ENCODE results near the gene SLC25A51.

Gene SLC25A51

DNA sequence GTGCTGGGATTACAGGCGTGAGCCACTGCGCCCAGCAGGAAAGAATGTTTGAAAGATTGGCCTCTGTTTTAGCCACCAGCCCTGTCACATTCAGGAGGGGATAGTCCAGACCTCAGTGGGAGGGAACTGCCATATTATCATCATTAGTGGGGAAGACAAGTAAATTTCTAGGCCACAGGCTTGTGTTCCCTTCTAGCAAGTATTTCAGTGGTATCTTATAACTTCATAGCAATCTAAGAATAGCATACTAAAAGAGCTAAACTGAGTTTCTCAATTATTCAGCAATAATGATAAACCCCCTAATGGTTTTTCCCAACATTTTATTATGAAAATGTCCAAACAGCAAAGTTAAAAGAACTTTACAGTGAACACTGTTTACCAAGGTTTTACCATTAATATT, 30.0 kb downstream of the SLC25A51 start:
- TF ChIP-seq, protein P1, sequence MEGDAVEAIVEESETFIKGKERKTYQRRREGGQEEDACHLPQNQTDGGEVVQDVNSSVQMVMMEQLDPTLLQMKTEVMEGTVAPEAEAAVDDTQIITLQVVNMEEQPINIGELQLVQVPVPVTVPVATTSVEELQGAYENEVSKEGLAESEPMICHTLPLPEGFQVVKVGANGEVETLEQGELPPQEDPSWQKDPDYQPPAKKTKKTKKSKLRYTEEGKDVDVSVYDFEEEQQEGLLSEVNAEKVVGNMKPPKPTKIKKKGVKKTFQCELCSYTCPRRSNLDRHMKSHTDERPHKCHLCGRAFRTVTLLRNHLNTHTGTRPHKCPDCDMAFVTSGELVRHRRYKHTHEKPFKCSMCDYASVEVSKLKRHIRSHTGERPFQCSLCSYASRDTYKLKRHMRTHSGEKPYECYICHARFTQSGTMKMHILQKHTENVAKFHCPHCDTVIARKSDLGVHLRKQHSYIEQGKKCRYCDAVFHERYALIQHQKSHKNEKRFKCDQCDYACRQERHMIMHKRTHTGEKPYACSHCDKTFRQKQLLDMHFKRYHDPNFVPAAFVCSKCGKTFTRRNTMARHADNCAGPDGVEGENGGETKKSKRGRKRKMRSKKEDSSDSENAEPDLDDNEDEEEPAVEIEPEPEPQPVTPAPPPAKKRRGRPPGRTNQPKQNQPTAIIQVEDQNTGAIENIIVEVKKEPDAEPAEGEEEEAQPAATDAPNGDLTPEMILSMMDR (IDR thresholded peaks at IDR 0.05; ENCODE audit: extremely low read depth, insufficient read depth, missing control alignments) = no peak
- in situ Hi-C loops (cut with MboI; ENCODE audit: low pct_unique_long_range_greater_than_20kb, low sequenced_read_pairs, unreplicated experiment) = loop anchor here (25.0 kb wide), 1 partner anchor 387 kb away; the partner anchor contains the start of gene POLR1E
- DNase-seq (ENCODE audit: low spot score) = no peak

GRCh38 chr9:37870799-37871176, 33.1 kb downstream of the SLC25A51 start:
- TF ChIP-seq, protein P1 (IDR thresholded peaks at IDR 0.05; ENCODE audit: extremely low read depth, insufficient read depth, missing control alignments) = no peak
- no peak for DNase-seq (ENCODE audit: low spot score)
- in situ Hi-C loops (cut with MboI; ENCODE audit: low pct_unique_long_range_greater_than_20kb, low sequenced_read_pairs, unreplicated experiment) = loop anchor here (25.0 kb wide), 1 partner anchor 383 kb away; the partner anchor contains the start of gene POLR1E

GRCh38 chr9:37870081-37870798, 33.7 kb downstream of the SLC25A51 start:
- no peak for DNase-seq (ENCODE audit: low spot score)
- in situ Hi-C loops (cut with MboI; ENCODE audit: low pct_unique_long_range_greater_than_20kb, low sequenced_read_pairs, unreplicated experiment) = loop anchor here (25.0 kb wide), 1 partner anchor 383 kb away; the partner anchor contains the start of gene POLR1E
- TF ChIP-seq, protein P1 (IDR thresholded peaks at IDR 0.05; ENCODE audit: extremely low read depth, insufficient read depth, missing control alignments) = no peak

DNA sequence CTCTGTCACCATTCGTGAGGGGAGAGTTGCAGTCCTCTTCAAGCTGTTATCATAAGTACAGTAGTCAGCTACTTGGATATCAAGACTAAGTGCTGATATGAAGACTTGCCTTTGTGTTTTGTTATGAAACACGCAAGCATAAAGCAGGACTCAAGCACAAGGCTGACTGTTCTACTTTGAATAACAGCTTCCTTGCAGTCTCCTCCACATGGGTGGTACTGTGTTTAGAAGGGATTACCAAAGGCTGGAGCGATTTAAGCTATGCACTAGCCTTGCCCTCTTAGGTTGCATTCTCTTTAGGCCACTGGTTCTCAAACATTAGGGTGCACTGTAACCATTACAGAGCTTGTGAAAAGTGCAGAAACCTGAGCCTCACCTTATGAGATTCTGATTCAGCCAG, 41.4 kb downstream of the SLC25A51 start:
- in situ Hi-C loops (cut with MboI; ENCODE audit: low pct_unique_long_range_greater_than_20kb, low sequenced_read_pairs, unreplicated experiment) = loop anchor here (25.0 kb wide), 1 partner anchor 375 kb away; the partner anchor contains the start of gene POLR1E
- TF ChIP-seq, protein P1 (IDR thresholded peaks at IDR 0.05; ENCODE audit: extremely low read depth, insufficient read depth, missing control alignments) = no peak

GRCh38 chr9:37859043-37859442, 44.9 kb downstream of the SLC25A51 start:
- no peak for DNase-seq (ENCODE audit: low spot score)
- TF ChIP-seq, protein P1 (IDR thresholded peaks at IDR 0.05; ENCODE audit: extremely low read depth, insufficient read depth, missing control alignments) = no peak
- in situ Hi-C loops (cut with MboI; ENCODE audit: low pct_unique_long_range_greater_than_20kb, low sequenced_read_pairs, unreplicated experiment) = loop anchor here (25.0 kb wide), 1 partner anchor 372 kb away; the partner anchor contains the start of gene POLR1E

More for the DNA sequence above, 41.4 kb downstream of the SLC25A51 start:
- DNase-seq (ENCODE audit: low spot score) = no peak

- TF ChIP-seq, protein P1 (IDR thresholded peaks at IDR 0.05; ENCODE audit: extremely low read depth, insufficient read depth, missing control alignments) = no peak
- in situ Hi-C loops (cut with MboI; ENCODE audit: low pct_unique_long_range_greater_than_20kb, low sequenced_read_pairs, unreplicated experiment) = loop anchor here (25.0 kb wide), 1 partner anchor 369 kb away; the partner anchor contains the start of gene POLR1E
- DNase-seq (ENCODE audit: low spot score) = no peak
Observed at GRCh38 chr9:37856551-37856950, 47.4 kb downstream of the SLC25A51 start.
